OCI-M1 (cell line): ENCODE results near the gene SNRK.

Source experiments
- DNase-seq: peaks from one replicate; lab custom pipeline; 2025; lab: John Stamatoyannopoulos, UW

The SNRK gene

GRCh38 chr3:43273416-43273815 is 12.9 kb upstream of the SNRK start:
- DNase-seq = no peak

GRCh38 chr3:43279082-43279481 is 7.3 kb upstream of the SNRK start:
- no peak for DNase-seq

- no peak for DNase-seq
Measured at GRCh38 chr3:43279532-43279931, 6.8 kb upstream of the SNRK start.

- no peak for DNase-seq
Measured at GRCh38 chr3:43281020-43281419, 5.3 kb upstream of the SNRK start.

GRCh38 chr3:43284171-43284570 is 2.2 kb upstream of the SNRK start:
- DNase-seq = no peak

GRCh38 chr3:43285644-43286043 is 696 bp upstream of the SNRK start:
- DNase-seq = no peak

- peak; percentile 55 for DNase-seq
Measured at GRCh38 chr3:43286841-43287499, 630 bp downstream of the SNRK start.

GRCh38 chr3:43287500-43287873 is 1.1 kb downstream of the SNRK start:
- DNase-seq = peak; percentile 55

GRCh38 chr3:43288366-43288765 is 2.0 kb downstream of the SNRK start:
- DNase-seq = peak; percentile 82

- no peak for DNase-seq
Measured at GRCh38 chr3:43288850-43289249, 2.5 kb downstream of the SNRK start.

GRCh38 chr3:43289401-43289800 is 3.1 kb downstream of the SNRK start:
- no peak for DNase-seq

- no peak for DNase-seq
Measured at GRCh38 chr3:43289841-43290470, 3.6 kb downstream of the SNRK start.

- DNase-seq = no peak
Measured at GRCh38 chr3:43290956-43291355, 4.6 kb downstream of the SNRK start.

GRCh38 chr3:43291546-43291945 is 5.2 kb downstream of the SNRK start:
- DNase-seq = no peak

- no peak for DNase-seq
Measured at GRCh38 chr3:43294975-43295374, 8.6 kb downstream of the SNRK start.

- DNase-seq = peak; percentile 65
Measured at GRCh38 chr3:43296565-43296964, 10.2 kb downstream of the SNRK start.

- no peak for DNase-seq
Measured at GRCh38 chr3:43298292-43298691, 12.0 kb downstream of the SNRK start.

GRCh38 chr3:43298761-43299160 is 12.4 kb downstream of the SNRK start:
- no peak for DNase-seq

- no peak for DNase-seq
Measured at GRCh38 chr3:43302116-43302880, 16.0 kb downstream of the SNRK start.

- DNase-seq = no peak
Measured at GRCh38 chr3:43304126-43304525, 17.8 kb downstream of the SNRK start.

GRCh38 chr3:43307226-43307625 is 20.9 kb downstream of the SNRK start:
- no peak for DNase-seq

- no peak for DNase-seq
Measured at GRCh38 chr3:43307649-43308048, 21.3 kb downstream of the SNRK start.
